K562 (cell line): ENCODE measurements around the gene CAPZB. TPM values are rescaled to one million over a fixed set of nuclear protein-coding genes. Genes with fewer than 3 reads are reported as not detected.

Source experiments
- ATAC-seq: fragments of 200-7000 bp; cut with Tn5 transposase; 3 replicates; pipeline ENCODE4 v1.9.1; 2020; ENCODE audit warnings: moderate library complexity
- BruUV-seq: library from RNA; stranded (reverse); fragments of 400-500 nt; replicated peaks from 2 replicates; lab custom pipeline; 2021; lab: Mats Ljungman, UMichigan
- CTCF ChIA-PET: fragments of 300-600 bp; formaldehyde crosslinking; extraction: SDS; loops from one replicate; lab custom pipeline; 2021; ENCODE audit warnings: low intra/inter-chr PET ratio; lab: Yijun Ruan, JAX
- POLR2A ChIA-PET: fragments of 300-600, 350-650 bp; sonication (Branson Sonifier 250); formaldehyde crosslinking; extraction: SDS; loops from one replicate; lab custom pipeline; 2021; ENCODE audit warnings: antibody characterized with exemption, inconsistent platforms; lab: Yijun Ruan, JAX
- DNase-seq, 4 experiments: peaks; one replicate each; pipeline versions ENCODE4 v3.0.0 to v3.0.0-alpha.2; 2011 to 2018; ENCODE audit warnings: low spot score in 3 of 4, mixed read lengths in 3 of 4; ENCODE audit errors: extremely low read depth in 1 of 4
- FAIRE-seq: peaks from 2 replicates; lab custom pipeline; 2011; peaks lifted over from hg19 to GRCh38; lab: Jason Lieb, UNC
- H2AFZ ChIP-seq: 2 replicates; pipeline ENCODE4 v1.6.0; 2011; ENCODE audit warnings: low read depth, low read length, control low read depth, inconsistent platforms
- H3K27ac ChIP-seq: fragments of 200-600 bp; 3 replicates; pipeline ENCODE4 v1.8.0; 2011; ENCODE audit warnings: low read depth, mild to moderate bottlenecking, control low read depth, inconsistent platforms, low read length, moderate library complexity, mixed read lengths; ENCODE audit errors: extremely low read depth
- H3K27me3 ChIP-seq, 2 experiments: fragments of 300-600 bp in 1 of 2; 2 replicates in 1 of 2; 3 replicates in 1 of 2; pipeline versions ENCODE4 v1.6.0 to v1.8.0; 2011; ENCODE audit warnings: inconsistent platforms in 2 of 2, low read length in 2 of 2, mild to moderate bottlenecking in 1 of 2, mixed read lengths in 1 of 2, moderate library complexity in 1 of 2; ENCODE audit not compliant: control insufficient read depth in 2 of 2, insufficient read depth in 2 of 2
- H3K36me3 ChIP-seq: fragments of 300-600 bp; 3 replicates; pipeline ENCODE4 v1.8.0; 2011; ENCODE audit warnings: mild to moderate bottlenecking, low read length, inconsistent platforms; ENCODE audit not compliant: control insufficient read depth, insufficient read depth
- H3K4me1 ChIP-seq, 2 experiments: fragments of 200-600 bp in 1 of 2; replicated peaks in 1 of 2; 2 replicates in 1 of 2; 3 replicates in 1 of 2; pipeline versions ENCODE4 v1.5.1 to v1.8.0; 2011; ENCODE audit warnings: inconsistent platforms in 2 of 2, low read length in 2 of 2, mild to moderate bottlenecking in 1 of 2, mixed read lengths in 1 of 2, moderate library complexity in 1 of 2; ENCODE audit not compliant: control insufficient read depth in 2 of 2, insufficient read depth in 2 of 2
- H3K4me2 ChIP-seq: 2 replicates; pipeline ENCODE4 v1.6.1; 2011; ENCODE audit warnings: low read length, control low read depth, inconsistent platforms, mixed read lengths; ENCODE audit not compliant: insufficient read depth
- H3K4me3 ChIP-seq: fragments of 200-600 bp; sonication (generic), shearing (Covaris generic); 2 replicates; pipeline ENCODE4 v1.5.1; 2016; ENCODE audit warnings: control low read depth, inconsistent platforms
- H3K79me2 ChIP-seq: fragments of 200-600 bp; 3 replicates; pipeline ENCODE4 v1.8.0; 2011; ENCODE audit warnings: low read length, inconsistent platforms; ENCODE audit not compliant: control insufficient read depth, insufficient read depth
- H3K9ac ChIP-seq, 2 experiments: 2 replicates each; pipeline versions ENCODE4 v1.6.0 to v1.6.1; 2011; ENCODE audit warnings: low read depth in 2 of 2, low read length in 2 of 2, control low read depth in 1 of 2, inconsistent platforms in 1 of 2, mild to moderate bottlenecking in 1 of 2, mixed read lengths in 1 of 2; ENCODE audit not compliant: insufficient read depth in 1 of 2
- H3K9me1 ChIP-seq: one replicate; pipeline ENCODE4 v1.6.0; 2011; ENCODE audit warnings: inconsistent platforms, mild to moderate bottlenecking, low read length, moderate library complexity; ENCODE audit not compliant: control insufficient read depth, insufficient read depth
- H3K9me3 ChIP-seq: replicated peaks from 2 replicates; pipeline ENCODE4 v1.5.1; 2011; ENCODE audit warnings: low read depth, low read length, inconsistent platforms; ENCODE audit not compliant: control insufficient read depth, insufficient read depth
- H4K20me1 ChIP-seq: replicated peaks from 2 replicates; pipeline ENCODE4 v1.6.1; 2011; ENCODE audit warnings: low read length, inconsistent platforms, mixed read lengths; ENCODE audit not compliant: control insufficient read depth, insufficient read depth
- HINFP ChIP-seq: fragments of 450-650 bp; conservative IDR thresholded peaks from 2 replicates; pipeline ENCODE4 v1.6.1; 2016; ENCODE audit warnings: missing genetic modification characterization, low read depth, mild to moderate bottlenecking, control low read depth, missing compliant biosample characterization
- SPI1 ChIP-seq: IDR thresholded peaks from 2 replicates; pipeline ENCODE4 v1.6.1; 2011; ENCODE audit warnings: low read depth, low read length, control low read depth, borderline replicate concordance
- ZNF766 ChIP-seq: fragments of 200-800 bp; sonication (Bioruptor generic); conservative IDR thresholded peaks from 2 replicates; pipeline ENCODE4 v1.6.1; 2016; ENCODE audit warnings: missing genetic modification characterization, missing compliant biosample characterization
- ZNF79 ChIP-seq: fragments of 250-450 bp; sonication (Bioruptor Pico); IDR thresholded peaks from 2 replicates; pipeline ENCODE4 v1.4.0; 2020; ENCODE audit warnings: low read depth, mild to moderate bottlenecking, moderate library complexity
- WGBS: fragments of 100-300 bp; shearing (Covaris generic); methylation state at CpG from one replicate; pipeline ENCODE4 v1.1.6; 2016; ENCODE audit warnings: low coverage, mixed read lengths; ENCODE audit not compliant: insufficient coverage; ENCODE audit errors: missing lambda C conversion rate; 5-methylcytosine and 5-hydroxymethylcytosine counted together
- in situ Hi-C: fragments of 300-500 bp; cut with MboI; formaldehyde crosslinking; loops from 4 replicates; pipeline ENCODE4 v1.15.0; 2018; ENCODE audit warnings: inconsistent platforms, mixed read lengths
- intact Hi-C: fragments of 100-400 bp; cut with micrococcal nuclease; formaldehyde crosslinking; loops from 2 replicates; pipeline ENCODE4 v1.14.2; 2022
- polyA plus RNA-seq, 8 experiments: library from polyadenylated mRNA; depleted of rRNA in 4 of 8; stranded (reverse) in 5 of 8; unstranded in 3 of 8; fragments of >200 nt; fragmentation: Nextera tagmentation in 2 of 8; fragmentation: Illumina TruSeq in 1 of 8; extraction: Ambion mirVana in 2 of 8; extraction: Trizol in 1 of 8; gene quantifications; 2 replicates each; pipeline versions ENCODE4 v1.2.1 to v1.2.3, GENCODE V29; 2011 to 2014; ENCODE audit warnings: inconsistent platforms in 1 of 8, missing spikeins in 1 of 8
- total RNA-seq, 7 experiments: library from RNA; depleted of rRNA in 6 of 7; stranded (reverse); fragments of >200 nt in 6 of 7; fragmentation: Illumina TruSeq in 2 of 7; extraction: Trizol in 2 of 7; gene quantifications; 2 replicates each; pipeline versions ENCODE4 v1.2.1 to v1.2.3, GENCODE V29; 2011 to 2021; ENCODE audit warnings: low replicate concordance in 1 of 7

The CAPZB gene
- total and polyA plus RNA-seq, 9 of the 15 experiments (the other 6 are each of a cell fraction or from before 2014, with no cell fraction given) = 57.6 to 297 (median 125) TPM

GRCh38 chr1:19418503-19418971 is 66.8 kb downstream of the CAPZB start:
- Histone ChIP-seq H3K4me1 (peaks cover 3 to 10% of the 10 kb centered on the region in 2 experiments; a peak in 3 of 5 replicates), H3K79me2 (peaks cover 32% of the 10 kb centered on the region), H4K20me1 (peaks cover 14% of the 10 kb centered on the region), H3K9me1 (peaks cover 9% of the 10 kb centered on the region), H3K4me3 (no peak overlapping the region), H3K9me3 (no peaks in the 10 kb centered on the region), H3K4me2 (no peak overlapping the region), H3K36me3 (peaks cover 36% of the 10 kb centered on the region; the same call in 2 of the 3 replicates), H2AFZ (no peak overlapping the region), H3K27ac (no peak overlapping the region), H3K9ac (no peak overlapping the region), H3K27me3 (no peaks in the 10 kb centered on the region)
- TSS peak; percentile 22 for BruUV-seq
- 92% methylated on average over 5 of the region's 5 CpGs for WGBS
- intact Hi-C loops (no loop called here), in situ Hi-C loops (no loop called here)
- FAIRE-seq (no peak), DNase-seq (no peak), ATAC-seq (no peak)
- ChIA-PET CTCF (no interaction called here), POLR2A (no interaction called here)
- TF ChIP-seq ZNF766 (CRISPR knock-in tag) (peak; percentile 95), SPI1 (peak; percentile 40; the same call in 1 of the 2 replicates), ZNF79 (CRISPR knock-in tag) (no peak)

GRCh38 chr1:19416921-19417470 is 68.3 kb downstream of the CAPZB start:
- H3K79me2 ChIP-seq = peaks cover 29% of the 10 kb centered on the region
- no peaks in the 10 kb centered on the region for H3K27me3 ChIP-seq
- no peaks in the 10 kb centered on the region for H3K9me3 ChIP-seq
- BruUV-seq = no TSS peak
- no peak overlapping the region for H2AFZ ChIP-seq
- in situ Hi-C loops = no loop called here
- CTCF ChIA-PET = no interaction called here
- no peak overlapping the region for H3K4me3 ChIP-seq
- intact Hi-C loops = no loop called here
- DNase-seq = no peak
- TF ChIP-seq HINFP = no peak
- peaks cover 3 to 10% of the 10 kb centered on the region in 2 experiments; a peak in 3 of 5 replicates for H3K4me1 ChIP-seq
- no peak overlapping the region for H3K27ac ChIP-seq
- H4K20me1 ChIP-seq = peaks cover 14% of the 10 kb centered on the region
- no peak overlapping the region for H3K9ac ChIP-seq
- no peak for FAIRE-seq
- H3K4me2 ChIP-seq = no peak overlapping the region
- peaks cover 42% of the 10 kb centered on the region; the same call in 2 of the 3 replicates for H3K36me3 ChIP-seq
- POLR2A ChIA-PET = no interaction called here
- peaks cover 5% of the 10 kb centered on the region for H3K9me1 ChIP-seq
- 81% methylated on average over 6 of the region's 6 CpGs for WGBS
- no peak for ATAC-seq
